ENCODE measurements around the gene CFAP206. TPM values are rescaled to one million over a fixed set of nuclear protein-coding genes. Genes with fewer than 3 reads are reported as not detected.

CFAP206 gene
- total RNA-seq, 2 experiments from 2014 or later: not detected

- Mint-ChIP-seq H3K9me3 (ENCODE audit: low read depth) (no peaks in the 10 kb centered on the region), H3K27ac (no peak overlapping the region), H3K4me3 (no peak overlapping the region), H3K36me3 (ENCODE audit: low read depth) (no peaks in the 10 kb centered on the region), H3K4me1 (no peaks in the 10 kb centered on the region), H3K27me3 (peaks cover 9% of the 10 kb centered on the region)
- CTCF ChIA-PET: no interaction called here
- DNase-seq (no peak), ATAC-seq (no peak)
- POLR2A ChIA-PET: no interaction called here
- intact Hi-C loops (cut with DNase I, micrococcal nuclease): no loop called here
Measured at GRCh38 chr6:87426789-87427188, 19.0 kb downstream of the CFAP206 start.

DNA sequence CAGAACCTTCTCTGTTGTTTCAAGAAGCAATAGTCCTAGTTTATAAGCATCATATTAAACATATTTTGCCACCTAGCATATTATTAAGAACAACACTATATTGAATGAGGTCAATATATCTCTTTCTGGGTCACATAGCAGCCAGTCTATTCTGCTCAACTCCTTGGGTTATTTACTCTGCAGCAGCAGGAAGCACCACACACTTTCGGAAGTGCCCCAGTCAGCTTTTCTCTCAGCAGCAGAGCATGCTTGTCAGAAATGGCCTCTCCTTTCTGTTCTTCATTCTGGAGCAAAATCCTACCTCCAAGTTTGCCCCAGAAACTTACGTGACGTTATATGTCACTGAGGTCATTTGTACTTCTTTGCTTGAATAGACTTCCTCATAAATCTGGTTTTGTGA, 22.7 kb downstream of the CFAP206 start:
- no peak for ATAC-seq
- no peak overlapping the region for H3K27ac Mint-ChIP-seq
- ChIA-PET CTCF (interaction anchor here (1.0 kb wide), 1 partner anchor 37 kb away, joined by 3 read pairs; no protein-coding TSS in a partner anchor), POLR2A (interaction anchor here (0.6 kb wide), 1 partner anchor 308 kb away, joined by 3 read pairs; no protein-coding TSS in a partner anchor)
- no peaks in the 10 kb centered on the region for H3K4me1 Mint-ChIP-seq
- intact Hi-C loops (cut with DNase I, micrococcal nuclease): no loop called here
- peaks cover 9% of the 10 kb centered on the region for H3K27me3 Mint-ChIP-seq
- H3K36me3 Mint-ChIP-seq (ENCODE audit: low read depth): no peaks in the 10 kb centered on the region
- no peak overlapping the region for H3K4me3 Mint-ChIP-seq
- no peak for DNase-seq
- no peaks in the 10 kb centered on the region for H3K9me3 Mint-ChIP-seq (ENCODE audit: low read depth)

GRCh38 chr6:87431263-87431662, 23.5 kb downstream of the CFAP206 start:
- CTCF ChIA-PET: interaction anchor here (0.6 to 1.0 kb wide), 2 partner anchors 27 to 38 kb away, joined by 3 read pairs; no protein-coding TSS in a partner anchor
- Mint-ChIP-seq H3K27me3 (peaks cover 9% of the 10 kb centered on the region), H3K4me1 (no peaks in the 10 kb centered on the region), H3K36me3 (ENCODE audit: low read depth) (no peaks in the 10 kb centered on the region), H3K4me3 (no peak overlapping the region), H3K27ac (no peak overlapping the region), H3K9me3 (ENCODE audit: low read depth) (no peaks in the 10 kb centered on the region)
- DNase-seq (no peak), ATAC-seq (no peak)
- intact Hi-C loops (cut with DNase I, micrococcal nuclease): no loop called here
- POLR2A ChIA-PET: no interaction called here

DNA sequence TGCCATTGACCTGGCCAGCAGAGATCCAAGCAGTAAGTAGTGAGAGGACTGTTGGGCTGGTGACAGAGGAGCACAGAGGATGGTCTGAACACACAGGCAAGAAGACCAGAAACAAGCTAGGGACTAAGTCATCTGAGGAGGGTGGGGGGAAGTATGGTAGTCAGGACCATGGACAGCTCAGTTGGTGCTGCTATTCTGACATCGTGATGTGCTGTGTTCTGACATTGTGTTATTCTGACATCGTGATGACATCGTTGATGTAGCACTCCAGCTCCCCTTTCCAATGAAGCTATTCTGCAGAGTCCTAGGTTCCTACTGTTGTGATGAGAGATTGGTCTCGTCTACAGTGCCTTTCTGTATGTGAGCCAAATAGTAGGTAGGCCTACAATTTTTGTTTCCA, 28.7 kb downstream of the CFAP206 start:
- intact Hi-C loops (cut with DNase I, micrococcal nuclease): no loop called here
- Mint-ChIP-seq H3K27ac (no peak overlapping the region), H3K4me3 (no peak overlapping the region), H3K36me3 (ENCODE audit: low read depth) (no peaks in the 10 kb centered on the region), H3K9me3 (ENCODE audit: low read depth) (no peaks in the 10 kb centered on the region), H3K27me3 (peaks cover 2% of the 10 kb centered on the region), H3K4me1 (no peaks in the 10 kb centered on the region)
- DNase-seq: peak; percentile 68
- CTCF ChIA-PET: interaction anchor here (0.9 kb wide), 1 partner anchor 15 kb away, joined by 3 read pairs; no protein-coding TSS in a partner anchor
- POLR2A ChIA-PET: no interaction called here
- peak; percentile 51 for ATAC-seq

GRCh38 chr6:87441711-87442110, 33.9 kb downstream of the CFAP206 start:
- no peaks in the 10 kb centered on the region for H3K36me3 Mint-ChIP-seq (ENCODE audit: low read depth)
- CTCF ChIA-PET: no interaction called here
- H3K27me3 Mint-ChIP-seq: peaks cover 9% of the 10 kb centered on the region
- DNase-seq (no peak), ATAC-seq (no peak)
- H3K9me3 Mint-ChIP-seq (ENCODE audit: low read depth): no peaks in the 10 kb centered on the region
- POLR2A ChIA-PET: no interaction called here
- H3K27ac Mint-ChIP-seq: no peak overlapping the region
- H3K4me1 Mint-ChIP-seq: no peaks in the 10 kb centered on the region
- H3K4me3 Mint-ChIP-seq: no peak overlapping the region
- intact Hi-C loops (cut with DNase I, micrococcal nuclease): no loop called here

DNA sequence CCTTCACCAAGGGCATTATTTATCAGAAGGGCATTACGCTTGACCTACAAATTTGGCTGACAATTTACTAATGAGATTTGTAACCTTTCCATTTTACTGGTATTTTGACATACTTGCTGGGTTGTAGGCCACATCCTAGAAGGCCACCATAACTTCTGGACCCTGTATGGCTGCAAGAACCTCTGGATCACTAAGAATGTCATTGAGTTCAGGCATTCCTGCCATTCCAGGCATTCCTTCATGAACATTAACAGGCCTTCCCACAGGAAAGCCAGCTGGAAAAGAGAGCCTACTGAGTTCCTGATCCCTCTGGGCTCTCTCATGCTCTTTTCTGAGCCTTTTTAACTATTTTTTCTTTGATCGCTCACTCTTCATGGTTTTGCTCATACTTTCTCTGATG, 36.6 kb downstream of the CFAP206 start:
- no peak overlapping the region for H3K4me3 Mint-ChIP-seq
- POLR2A ChIA-PET: no interaction called here
- DNase-seq: no peak
- peaks cover 19% of the 10 kb centered on the region for H3K27me3 Mint-ChIP-seq
- H3K4me1 Mint-ChIP-seq: no peaks in the 10 kb centered on the region
- intact Hi-C loops (cut with DNase I, micrococcal nuclease): no loop called here
- no peak for ATAC-seq
- CTCF ChIA-PET: interaction anchor here (1.1 kb wide), 1 partner anchor 19 kb away, joined by 4 read pairs; no protein-coding TSS in a partner anchor
- H3K27ac Mint-ChIP-seq: no peak overlapping the region
- H3K36me3 Mint-ChIP-seq (ENCODE audit: low read depth): no peaks in the 10 kb centered on the region
- H3K9me3 Mint-ChIP-seq (ENCODE audit: low read depth): no peaks in the 10 kb centered on the region

- no peaks in the 10 kb centered on the region for H3K9me3 Mint-ChIP-seq (ENCODE audit: low read depth)
- POLR2A ChIA-PET: interaction anchor here (0.6 kb wide), 1 partner anchor 255 kb away, joined by 5 read pairs; no protein-coding TSS in a partner anchor
- peaks cover 25% of the 10 kb centered on the region for H3K27me3 Mint-ChIP-seq
- H3K27ac Mint-ChIP-seq: no peak overlapping the region
- ATAC-seq: no peak
- H3K4me1 Mint-ChIP-seq: no peaks in the 10 kb centered on the region
- no peaks in the 10 kb centered on the region for H3K36me3 Mint-ChIP-seq (ENCODE audit: low read depth)
- CTCF ChIA-PET: no interaction called here
- intact Hi-C loops (cut with DNase I, micrococcal nuclease): no loop called here
- DNase-seq: no peak
- no peak overlapping the region for H3K4me3 Mint-ChIP-seq
Measured at GRCh38 chr6:87465051-87465450, 57.3 kb downstream of the CFAP206 start.

- intact Hi-C loops (cut with DNase I, micrococcal nuclease): loop anchor here (1.0 to 5.0 kb wide), 10 partner anchors 64 to 1830 kb away; partner anchors contain the start of genes AKIRIN2 (in 2 of the 2), ORC3 (in 2 of the 2), SMIM8 (in 2 of the 2) and SYNCRIP (in 1 of the 2)
- H3K27me3 Mint-ChIP-seq: peaks cover 3% of the 10 kb centered on the region
- CTCF ChIA-PET: interaction anchor here (1.1 to 2.4 kb wide), 3 partner anchors 64 to 150 kb away, joined by 6 to 11 read pairs (median 8); partner anchors contain the start of genes CFAP206 and SMIM8
- no peaks in the 10 kb centered on the region for H3K9me3 Mint-ChIP-seq (ENCODE audit: low read depth)
- peaks cover 2% of the 10 kb centered on the region for H3K36me3 Mint-ChIP-seq (ENCODE audit: low read depth)
- peaks cover 18% of the 10 kb centered on the region for H3K4me1 Mint-ChIP-seq
- H3K27ac Mint-ChIP-seq: peak within 1 kb of the TSS; percentile 93
- POLR2A ChIA-PET: no interaction called here
- H3K4me3 Mint-ChIP-seq: peak within 1 kb of the TSS; percentile 88
- ATAC-seq (peak; percentile 90), DNase-seq (peak; percentile 92)
Measured at GRCh38 chr6:87472525-87473418, 65.0 kb downstream of the CFAP206 start, which contains the start of gene SLC35A1. Gene SLC35A1, plus strand, starts transcription at chr6:87472974. Its CDS starts 30 bp downstream, at chr6:87473004.

- Mint-ChIP-seq H3K36me3 (ENCODE audit: low read depth) (peaks cover 8% of the 10 kb centered on the region), H3K4me1 (peaks cover 18% of the 10 kb centered on the region), H3K27me3 (peaks cover under 1% of the 10 kb centered on the region), H3K4me3 (peak overlapping the region; percentile 88), H3K27ac (peak overlapping the region; percentile 93), H3K9me3 (ENCODE audit: low read depth) (no peaks in the 10 kb centered on the region)
- peak; percentile 78 for DNase-seq
- intact Hi-C loops (cut with DNase I, micrococcal nuclease): loop anchor here (1.0 to 5.0 kb wide), 6 partner anchors 81 to 1831 kb away; partner anchors contain the start of genes AKIRIN2 (in 1 of the 2), ORC3 (in 1 of the 2), SYNCRIP (in 1 of the 2) and ZNF292 (in 1 of the 2)
- POLR2A ChIA-PET: interaction anchor here (0.5 kb wide), 1 partner anchor 88 kb away, joined by 3 read pairs; no protein-coding TSS in a partner anchor
- CTCF ChIA-PET: interaction anchor here (0.9 kb wide), 1 partner anchor 65 kb away, joined by 3 read pairs; no protein-coding TSS in a partner anchor
- ATAC-seq: peak; percentile 79
Measured at GRCh38 chr6:87473419-87473903, 65.7 kb downstream of the CFAP206 start.

- no peak overlapping the region for H3K27ac Mint-ChIP-seq
- intact Hi-C loops (cut with DNase I, micrococcal nuclease): no loop called here
- H3K27me3 Mint-ChIP-seq: no peaks in the 10 kb centered on the region
- ChIA-PET CTCF (no interaction called here), POLR2A (no interaction called here)
- H3K4me1 Mint-ChIP-seq: no peaks in the 10 kb centered on the region
- no peak for ATAC-seq
- H3K4me3 Mint-ChIP-seq: no peak overlapping the region
- no peaks in the 10 kb centered on the region for H3K9me3 Mint-ChIP-seq (ENCODE audit: low read depth)
- H3K36me3 Mint-ChIP-seq (ENCODE audit: low read depth): peaks cover 26% of the 10 kb centered on the region
- no peak for DNase-seq
Measured at GRCh38 chr6:87481931-87482330, 74.2 kb downstream of the CFAP206 start.

DNA sequence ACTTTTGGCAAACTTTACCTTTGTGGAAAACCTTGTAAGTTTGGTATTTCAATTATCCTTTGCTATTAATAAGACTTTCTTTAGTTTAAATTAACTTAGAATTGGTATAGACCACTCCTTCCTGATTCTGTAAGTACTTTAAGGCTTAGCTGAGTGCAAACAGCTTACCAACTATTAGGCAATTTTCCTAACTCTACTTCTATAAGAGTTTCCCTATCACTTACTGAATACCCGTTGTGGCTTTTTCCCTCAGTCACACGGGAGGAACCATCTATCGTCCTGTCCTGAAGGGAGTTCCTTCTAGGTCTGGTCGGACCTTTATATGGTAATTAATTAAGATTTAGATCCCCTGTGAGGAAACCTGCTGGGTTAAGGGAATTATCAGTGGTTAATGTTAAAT, 74.6 kb downstream of the CFAP206 start:
- ATAC-seq: no peak
- no peaks in the 10 kb centered on the region for H3K27me3 Mint-ChIP-seq
- no peak for DNase-seq
- no peaks in the 10 kb centered on the region for H3K9me3 Mint-ChIP-seq (ENCODE audit: low read depth)
- H3K4me3 Mint-ChIP-seq: no peak overlapping the region
- peaks cover 27% of the 10 kb centered on the region for H3K36me3 Mint-ChIP-seq (ENCODE audit: low read depth)
- H3K4me1 Mint-ChIP-seq: no peaks in the 10 kb centered on the region
- ChIA-PET CTCF (no interaction called here), POLR2A (no interaction called here)
- intact Hi-C loops (cut with DNase I, micrococcal nuclease): no loop called here
- no peak overlapping the region for H3K27ac Mint-ChIP-seq
